Measurements from ENCODE around the gene LYL1. TPM values are rescaled to one million over a fixed set of nuclear protein-coding genes. Genes with fewer than 3 reads are reported as not detected.
A peak's percentile ranks its signal among the peaks of the same experiment; 100 is the strongest.

Gene LYL1
- total RNA-seq, 1 donor from 2014 or later = 3.0 TPM

DNA sequence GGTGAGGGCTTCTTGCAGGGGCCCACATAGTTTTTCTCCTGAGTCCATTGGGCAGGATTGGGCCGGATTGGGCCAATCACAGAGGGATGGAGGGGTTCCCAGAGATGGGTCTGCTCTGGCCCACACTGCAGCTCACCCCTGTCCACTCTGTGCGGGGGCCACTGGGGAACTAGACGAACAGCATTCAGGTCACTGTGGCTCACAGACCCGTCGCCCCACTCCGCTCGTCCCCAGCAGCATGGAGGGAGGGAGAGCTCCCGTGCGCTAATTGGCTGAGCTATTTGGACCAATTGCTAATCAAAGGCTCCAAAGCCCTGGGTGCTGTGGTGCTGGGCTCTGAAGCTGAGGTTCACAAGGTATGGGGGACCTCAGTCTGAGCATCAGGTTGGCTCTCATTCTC lies 26.7 kb upstream of the LYL1 start:
- no peak for DNase-seq (ENCODE audit: low spot score)

GRCh38 chr19:13128583-13128982 lies 25.9 kb upstream of the LYL1 start:
- DNase-seq (ENCODE audit: low spot score) = no peak

GRCh38 chr19:13127811-13128575 lies 25.3 kb upstream of the LYL1 start:
- DNase-seq (ENCODE audit: low spot score) = no peak

DNA sequence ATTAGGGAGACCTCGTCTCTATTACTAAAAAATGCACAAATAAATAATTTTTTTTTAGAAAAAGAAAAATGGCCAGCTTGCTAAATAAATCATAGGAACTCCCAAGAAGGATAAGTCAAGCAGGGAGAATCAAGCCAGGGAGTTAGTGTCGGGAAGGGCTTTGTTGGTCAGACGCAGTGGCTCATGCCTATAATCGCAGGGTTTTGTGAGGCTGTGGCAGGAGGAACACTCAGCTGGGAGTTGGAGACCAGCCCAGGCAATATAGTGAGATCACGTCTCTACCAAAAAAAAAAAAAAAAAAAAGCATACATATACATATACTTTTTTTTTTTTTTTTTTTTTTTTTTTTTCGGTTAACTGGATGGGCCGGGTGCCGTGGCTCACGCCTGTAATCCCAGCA lies 24.4 kb upstream of the LYL1 start:
- DNase-seq (ENCODE audit: low spot score) = no peak

GRCh38 chr19:13122980-13123957 lies 20.6 kb upstream of the LYL1 start:
- no peak for DNase-seq (ENCODE audit: low spot score)

- DNase-seq (ENCODE audit: low spot score) = no peak
Measured at GRCh38 chr19:13122275-13122878, 19.7 kb upstream of the LYL1 start.

- DNase-seq (ENCODE audit: low spot score) = no peak
Measured at GRCh38 chr19:13121551-13122274, 19.1 kb upstream of the LYL1 start.

GRCh38 chr19:13120817-13121216 lies 18.2 kb upstream of the LYL1 start:
- DNase-seq (ENCODE audit: low spot score) = no peak

- no peak for DNase-seq (ENCODE audit: low spot score)
Measured at GRCh38 chr19:13120031-13120430, 17.4 kb upstream of the LYL1 start.

DNA sequence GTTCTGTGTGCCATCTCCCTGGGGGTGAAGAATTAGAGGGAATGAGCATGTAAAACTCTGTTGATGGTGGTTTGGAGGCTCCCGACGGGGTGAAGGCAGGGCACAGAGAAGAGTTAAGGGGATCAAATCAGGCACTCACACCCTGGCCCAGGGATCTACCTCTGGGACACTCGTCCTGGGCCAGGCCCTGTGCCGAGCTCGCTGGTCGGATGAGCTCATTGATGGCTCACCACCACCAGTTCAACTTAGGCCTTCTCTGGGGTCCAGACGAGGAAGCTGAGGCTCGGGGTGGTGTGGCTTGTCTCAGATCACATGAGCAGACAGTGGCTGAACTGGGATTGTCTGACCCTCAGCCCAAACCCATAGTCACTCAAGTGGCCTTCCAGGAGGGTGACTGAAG lies 17.0 kb upstream of the LYL1 start:
- DNase-seq (ENCODE audit: low spot score) = no peak

GRCh38 chr19:13118424-13119193 lies 16.0 kb upstream of the LYL1 start:
- DNase-seq (ENCODE audit: low spot score) = peak; percentile 78

GRCh38 chr19:13117772-13118423 lies 15.2 kb upstream of the LYL1 start, which contains the start of gene NACC1:
Gene NACC1 (plus strand): TSS chr19:13118264. CDS start chr19:13135208, 16,944 bp downstream.
- DNase-seq (ENCODE audit: low spot score) = peak; percentile 89

DNA sequence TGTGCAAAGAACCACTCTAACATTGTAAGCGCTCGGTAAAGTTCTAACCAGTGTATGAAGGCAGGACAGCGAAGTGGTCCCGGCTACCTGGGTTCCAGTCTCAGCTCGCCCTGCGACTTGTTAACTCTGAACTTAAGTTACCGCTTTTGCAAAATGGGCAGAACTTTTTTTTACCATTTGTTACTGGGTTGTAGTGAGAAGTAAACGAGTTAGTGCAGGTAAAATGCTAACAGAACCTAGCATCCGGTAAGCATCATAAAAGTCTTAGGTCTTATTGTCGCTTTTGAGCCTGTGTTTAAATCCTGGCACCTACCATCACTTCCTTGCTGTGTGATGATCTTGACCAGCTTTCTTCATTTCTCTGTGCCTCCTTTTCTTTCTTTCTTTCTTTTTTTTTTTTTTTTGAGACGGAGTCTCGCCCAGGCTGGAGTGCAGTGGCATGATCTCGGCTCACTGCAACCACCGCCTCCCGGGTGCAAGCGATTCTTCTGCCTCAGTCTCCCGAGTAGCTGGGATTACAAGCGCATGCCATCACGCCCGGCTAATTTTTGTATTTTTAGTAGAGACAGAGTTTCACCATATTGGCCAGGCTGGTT lies 14.6 kb upstream of the LYL1 start:
- DNase-seq (ENCODE audit: low spot score) = no peak

GRCh38 chr19:13116282-13117175 lies 13.9 kb upstream of the LYL1 start, which contains the start of gene TRMT1:
Gene TRMT1 (minus strand): TSS chr19:13116740. CDS start chr19:13116399, 341 bp downstream.
- peak; percentile 94 for DNase-seq (ENCODE audit: low spot score)

DNA sequence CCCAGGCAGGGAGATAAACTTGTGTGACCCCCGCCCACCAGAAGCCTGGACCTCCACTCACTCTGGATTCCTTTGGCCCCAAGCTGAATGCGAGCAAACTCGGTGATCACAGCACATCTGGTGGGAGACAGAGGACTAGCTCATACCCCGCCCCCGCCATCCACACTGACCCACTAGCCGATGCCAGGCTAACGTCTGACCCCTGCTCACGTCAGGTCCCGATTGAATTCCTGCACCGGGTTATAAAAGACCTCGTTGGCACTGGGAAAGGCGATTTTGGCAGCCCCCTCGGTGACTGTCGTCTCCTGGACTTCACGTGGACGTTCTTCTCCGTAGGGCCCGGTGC lies 13.3 kb upstream of the LYL1 start:
- no peak for DNase-seq (ENCODE audit: low spot score)

DNA sequence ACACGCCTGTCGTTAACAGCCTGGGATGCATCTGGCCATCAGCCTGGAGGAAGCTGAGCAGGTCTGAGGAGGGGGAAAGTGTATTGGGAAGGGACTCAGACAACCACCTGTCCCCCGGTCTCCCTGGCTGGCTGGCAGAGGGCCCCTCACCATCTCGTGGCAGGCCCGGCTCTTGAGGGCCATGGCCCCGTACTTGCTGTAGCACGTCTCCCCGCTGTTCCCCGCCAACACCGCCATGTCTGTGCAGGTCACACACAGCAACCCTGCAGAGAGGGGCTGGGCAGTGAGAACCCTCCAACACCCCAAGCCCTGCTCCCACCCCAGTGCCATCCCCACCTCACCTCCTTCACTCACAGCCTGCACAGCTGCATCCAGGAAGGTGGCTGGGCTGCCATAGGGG lies 9.9 kb upstream of the LYL1 start:
- DNase-seq (ENCODE audit: low spot score) = no peak

GRCh38 chr19:13110099-13110610 lies 7.5 kb upstream of the LYL1 start:
- DNase-seq (ENCODE audit: low spot score) = no peak

DNA sequence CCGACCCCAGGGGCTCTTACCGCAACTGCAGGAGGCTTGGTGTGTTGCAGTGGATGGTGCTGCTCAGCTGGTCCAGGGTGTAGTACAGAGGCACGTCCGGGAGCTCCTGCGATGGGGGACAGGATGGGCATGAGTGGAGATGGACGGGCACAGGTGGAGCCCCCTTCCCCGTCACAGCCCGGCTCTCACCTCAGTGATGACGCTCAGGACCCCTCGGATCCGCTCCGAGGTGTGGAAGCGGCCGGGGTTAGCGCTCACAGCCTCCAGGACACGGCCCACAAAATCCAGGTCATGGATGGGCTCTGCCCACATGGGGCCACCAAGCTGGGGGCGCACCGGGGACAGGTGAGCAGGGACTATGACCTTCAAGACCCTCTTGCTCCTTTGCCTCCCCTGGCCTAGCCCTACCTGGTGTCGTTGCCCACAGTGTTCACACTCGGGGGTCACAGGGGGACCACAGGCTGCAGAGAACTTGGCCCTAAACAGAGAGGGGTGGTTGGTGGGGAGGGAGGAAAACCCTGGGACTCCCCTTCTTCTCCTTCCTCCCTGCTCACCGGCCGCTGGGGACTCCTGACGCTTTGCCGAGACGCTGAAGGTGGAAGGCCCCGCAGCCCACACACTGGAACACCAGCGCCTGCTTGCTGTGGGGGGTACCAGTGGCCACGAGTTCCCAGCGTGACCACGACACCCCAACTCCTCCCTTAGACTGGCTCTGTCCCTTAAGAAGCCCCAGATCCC lies 6.9 kb upstream of the LYL1 start:
- DNase-seq (ENCODE audit: low spot score) = no peak

Data from ureter (tissue), 1 donor.